ENCODE results near the gene TNRC6B.

DNA sequence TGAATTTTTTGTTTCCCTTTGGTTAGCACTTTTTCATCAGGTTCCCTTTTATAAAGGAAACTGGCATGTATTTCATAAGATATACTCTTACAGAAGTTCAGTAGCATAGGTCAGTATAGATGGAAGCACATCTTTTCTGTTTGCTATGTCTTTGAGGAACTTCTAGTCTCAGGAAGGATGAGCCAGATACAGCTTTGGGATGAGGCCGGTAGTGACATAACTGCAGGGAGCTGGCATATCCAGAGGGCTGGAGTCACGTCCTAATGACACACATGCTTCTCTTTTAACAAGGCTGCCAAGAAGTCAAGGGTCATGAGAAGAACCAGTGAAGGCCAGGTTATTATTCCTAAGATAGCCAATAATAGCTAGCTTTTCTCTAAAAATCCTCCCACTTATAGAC lies 135.3 kb downstream of the TNRC6B start:
- TF ChIP-seq, protein P1, sequence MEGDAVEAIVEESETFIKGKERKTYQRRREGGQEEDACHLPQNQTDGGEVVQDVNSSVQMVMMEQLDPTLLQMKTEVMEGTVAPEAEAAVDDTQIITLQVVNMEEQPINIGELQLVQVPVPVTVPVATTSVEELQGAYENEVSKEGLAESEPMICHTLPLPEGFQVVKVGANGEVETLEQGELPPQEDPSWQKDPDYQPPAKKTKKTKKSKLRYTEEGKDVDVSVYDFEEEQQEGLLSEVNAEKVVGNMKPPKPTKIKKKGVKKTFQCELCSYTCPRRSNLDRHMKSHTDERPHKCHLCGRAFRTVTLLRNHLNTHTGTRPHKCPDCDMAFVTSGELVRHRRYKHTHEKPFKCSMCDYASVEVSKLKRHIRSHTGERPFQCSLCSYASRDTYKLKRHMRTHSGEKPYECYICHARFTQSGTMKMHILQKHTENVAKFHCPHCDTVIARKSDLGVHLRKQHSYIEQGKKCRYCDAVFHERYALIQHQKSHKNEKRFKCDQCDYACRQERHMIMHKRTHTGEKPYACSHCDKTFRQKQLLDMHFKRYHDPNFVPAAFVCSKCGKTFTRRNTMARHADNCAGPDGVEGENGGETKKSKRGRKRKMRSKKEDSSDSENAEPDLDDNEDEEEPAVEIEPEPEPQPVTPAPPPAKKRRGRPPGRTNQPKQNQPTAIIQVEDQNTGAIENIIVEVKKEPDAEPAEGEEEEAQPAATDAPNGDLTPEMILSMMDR (IDR thresholded peaks at IDR 0.05), result no peak
- TF ChIP-seq EZH2 (IDR thresholded peaks at IDR 0.05) (no peak), EZH2phosphoT487 (IDR thresholded peaks at IDR 0.05) (no peak)

All from neural progenitor cell (in vitro differentiated cells).